NCI-H1436 treated with DMSO at 0.1 percent for 48 hours (cell line): Measurements from ENCODE around the gene FST.

Experiments used
- DNase-seq: peaks from one replicate; lab custom pipeline; 2025; lab: John Stamatoyannopoulos, UW

Gene FST

DNA sequence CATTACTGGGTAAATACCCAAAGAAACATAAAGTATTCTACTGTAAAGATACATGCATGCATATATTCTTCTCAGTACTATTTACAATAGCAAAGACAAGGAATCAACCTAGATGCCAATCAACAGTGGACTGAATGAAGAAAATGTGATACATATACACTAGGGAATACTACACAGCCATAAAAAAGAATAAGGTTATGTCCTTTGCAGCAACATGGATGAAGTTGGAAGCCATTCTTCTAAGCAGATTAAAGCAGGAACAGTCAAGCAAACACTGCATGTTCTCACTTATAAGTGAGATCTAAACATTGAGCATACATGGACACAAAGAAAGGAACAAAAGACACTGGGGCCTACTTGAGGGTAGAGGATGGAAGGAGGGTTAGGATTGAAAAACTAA is 40.4 kb downstream of the FST start:
- DNase-seq = no peak
